Activated gamma-delta T cell (primary cell): ENCODE measurements around the gene RALGPS1.

Experiments used
- DNase-seq: peaks from one replicate; lab custom pipeline; 2025; lab: John Stamatoyannopoulos, UW

The RALGPS1 gene

GRCh38 chr9:126906091-126906490 lies 8.5 kb upstream of the RALGPS1 start:
- DNase-seq, result no peak

DNA sequence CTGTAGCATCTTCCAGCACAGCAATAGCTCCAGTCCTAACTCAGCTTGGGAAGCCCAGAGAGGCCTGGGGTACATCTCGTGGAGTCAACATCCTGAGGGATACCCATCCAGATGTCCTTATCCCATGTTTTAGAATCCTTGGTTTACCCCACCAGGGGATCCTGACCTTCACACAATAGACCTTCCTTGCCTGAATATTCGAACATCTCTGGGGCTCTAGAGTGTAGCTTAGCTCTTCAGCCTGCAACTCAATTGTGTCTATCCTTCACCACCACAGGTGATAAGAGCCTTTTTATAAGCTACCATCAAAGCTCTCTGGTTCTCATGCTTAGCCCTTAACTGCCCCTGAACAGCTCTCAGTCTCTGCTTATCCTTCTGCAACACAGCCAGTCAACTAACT lies 7.5 kb upstream of the RALGPS1 start:
- DNase-seq, result no peak

- DNase-seq, result peak; percentile 58
Measured at GRCh38 chr9:126915281-126915816, 767 bp downstream of the RALGPS1 start.

- DNase-seq, result no peak
Measured at GRCh38 chr9:126915846-126916543, 1.4 kb downstream of the RALGPS1 start.

DNA sequence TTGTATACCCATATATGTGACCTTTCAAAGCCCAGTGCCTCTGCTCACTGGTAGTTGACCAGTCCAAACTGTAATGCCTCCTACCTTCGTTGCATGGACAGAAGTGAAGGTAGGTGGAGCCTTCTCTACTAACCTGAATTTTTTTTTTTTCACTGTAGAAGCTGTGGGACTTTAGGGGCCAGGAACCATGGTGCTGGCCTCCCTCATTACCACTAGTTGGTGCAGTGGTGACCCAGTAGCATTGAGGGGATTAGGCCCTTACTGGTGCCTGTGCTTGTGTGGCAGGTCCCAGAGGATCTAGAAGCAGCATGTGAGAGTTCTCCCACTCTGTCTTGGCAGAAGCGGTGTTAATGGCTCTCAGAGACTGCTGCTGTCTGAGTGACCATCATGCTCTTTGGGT lies 2.3 kb downstream of the RALGPS1 start:
- DNase-seq, result no peak

GRCh38 chr9:126919193-126919592 lies 4.6 kb downstream of the RALGPS1 start:
- DNase-seq, result no peak

GRCh38 chr9:126925876-126926275 lies 11.3 kb downstream of the RALGPS1 start:
- no peak for DNase-seq

DNA sequence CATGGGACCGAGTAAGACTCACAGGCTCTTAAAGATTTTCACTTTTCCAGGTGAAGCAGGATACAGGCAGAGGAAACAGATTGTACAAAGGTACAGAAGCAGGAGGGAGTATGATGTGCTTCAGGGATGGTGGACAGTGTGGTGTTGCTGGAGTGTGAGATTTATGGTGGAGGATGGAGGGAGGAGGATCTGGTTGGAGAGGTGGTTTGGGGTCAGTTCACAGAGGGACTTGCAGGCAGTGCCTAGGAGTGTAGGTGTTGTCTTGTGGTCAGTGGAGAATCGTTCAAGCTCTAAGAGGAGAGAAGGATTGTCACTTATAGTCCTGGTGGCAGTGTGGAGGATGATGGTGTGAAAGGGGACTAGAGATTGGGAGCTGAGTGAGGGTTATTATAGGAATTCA lies 11.8 kb downstream of the RALGPS1 start:
- no peak for DNase-seq

- DNase-seq, result no peak
Measured at GRCh38 chr9:126927419-126927818, 12.8 kb downstream of the RALGPS1 start.

GRCh38 chr9:126932871-126933321 lies 18.3 kb downstream of the RALGPS1 start:
- no peak for DNase-seq

GRCh38 chr9:126933334-126933980 lies 18.9 kb downstream of the RALGPS1 start:
- no peak for DNase-seq

DNA sequence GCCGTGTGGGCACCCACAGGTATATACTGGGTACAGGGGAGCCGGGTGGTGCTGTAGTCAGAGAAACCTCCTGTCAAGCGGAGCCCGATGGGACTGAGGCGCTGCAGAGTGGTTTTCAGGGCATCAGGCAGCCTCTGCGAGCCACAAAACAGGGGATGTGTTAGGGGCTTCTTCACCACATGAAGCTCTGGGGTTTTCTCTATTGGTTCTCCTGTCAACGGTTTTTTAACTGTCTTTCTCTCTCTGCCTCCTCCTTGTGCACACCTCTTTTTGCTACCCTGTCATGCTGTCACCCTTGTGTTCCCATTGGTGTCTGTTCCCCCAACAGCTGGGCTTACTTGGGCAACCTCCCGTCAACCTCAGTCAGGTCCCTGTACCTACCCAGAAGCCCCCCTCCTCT lies 19.9 kb downstream of the RALGPS1 start:
- DNase-seq, result no peak

DNA sequence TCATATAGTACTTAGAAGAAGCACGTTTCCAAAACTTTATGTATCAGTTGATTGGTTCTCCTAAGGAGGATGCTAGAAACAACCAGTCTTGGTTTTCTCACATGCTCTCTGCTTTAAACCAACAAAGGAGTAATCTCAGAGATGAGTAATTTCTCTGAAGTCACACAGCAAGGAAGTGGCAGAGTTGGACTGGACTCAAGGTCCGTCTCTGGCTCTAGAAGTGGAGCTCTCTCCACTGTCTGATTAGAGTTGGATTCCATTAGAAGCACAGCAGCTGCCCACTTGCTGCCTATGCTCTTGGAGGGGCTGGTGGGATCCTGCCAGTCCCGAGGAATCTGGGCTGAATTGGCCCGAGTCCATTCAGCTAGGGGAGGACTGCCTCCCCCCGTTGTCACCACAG lies 21.0 kb downstream of the RALGPS1 start:
- no peak for DNase-seq

DNA sequence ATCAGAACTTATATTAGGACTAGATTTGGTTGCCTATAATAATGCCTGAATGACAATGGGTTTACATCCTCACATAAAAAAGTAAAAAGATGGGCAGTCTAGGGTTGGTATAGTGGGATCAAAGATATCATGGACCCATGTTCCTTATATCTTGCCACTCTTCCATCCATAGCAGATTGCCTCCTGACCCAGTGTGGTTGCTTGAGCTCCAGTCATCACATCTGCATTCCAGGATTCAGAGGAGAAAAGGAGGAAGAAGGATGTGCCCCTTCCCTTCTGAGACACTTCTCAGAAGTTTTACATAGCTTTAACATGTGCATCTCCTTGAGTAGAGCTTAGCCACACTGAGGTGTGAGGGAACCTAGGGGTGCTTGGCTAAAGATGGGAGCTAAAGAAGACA lies 22.9 kb downstream of the RALGPS1 start:
- no peak for DNase-seq

GRCh38 chr9:126938327-126938726 lies 23.7 kb downstream of the RALGPS1 start:
- no peak for DNase-seq

- no peak for DNase-seq
Measured at GRCh38 chr9:126939821-126940221, 25.2 kb downstream of the RALGPS1 start.

GRCh38 chr9:126942399-126942798 lies 27.8 kb downstream of the RALGPS1 start:
- no peak for DNase-seq

DNA sequence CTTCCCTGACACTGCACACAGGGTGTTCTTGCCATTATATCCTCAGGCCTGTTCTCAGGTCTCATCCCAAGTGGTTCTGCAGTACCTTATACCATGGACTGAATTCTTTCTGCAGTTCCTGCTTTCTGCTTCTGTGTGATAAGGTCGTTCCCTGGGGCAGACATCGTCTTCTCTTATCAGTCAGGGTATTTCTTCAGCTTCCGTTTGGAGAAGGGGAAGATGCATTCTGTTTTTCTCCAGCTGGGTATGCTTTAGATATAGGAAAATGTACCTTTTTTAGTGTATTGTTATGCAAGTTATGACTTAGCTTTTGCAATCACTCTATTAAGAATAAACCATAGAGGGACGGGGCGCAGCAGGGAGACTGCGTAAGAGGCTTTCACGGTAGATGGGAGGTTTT lies 31.1 kb downstream of the RALGPS1 start:
- no peak for DNase-seq

DNA sequence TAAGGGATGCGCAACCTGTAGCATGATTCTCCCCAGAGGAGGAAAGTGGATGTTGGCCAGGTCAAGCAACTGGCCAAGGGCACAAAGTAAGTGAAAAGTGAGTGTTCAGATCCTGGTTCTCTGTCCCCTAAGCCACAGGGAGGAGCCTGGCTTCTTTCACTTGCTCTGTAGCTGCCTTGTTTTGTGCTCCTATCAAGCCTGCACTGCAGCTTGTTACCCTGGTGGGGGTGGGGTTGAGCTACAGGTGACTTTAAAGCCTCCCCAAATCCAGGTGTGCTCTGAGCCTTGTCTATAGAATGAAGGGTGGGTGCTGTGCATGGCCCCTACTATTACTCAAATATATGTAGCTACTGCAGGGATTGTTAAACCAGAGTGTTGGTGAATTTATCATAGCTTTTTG lies 32.9 kb downstream of the RALGPS1 start:
- no peak for DNase-seq

DNA sequence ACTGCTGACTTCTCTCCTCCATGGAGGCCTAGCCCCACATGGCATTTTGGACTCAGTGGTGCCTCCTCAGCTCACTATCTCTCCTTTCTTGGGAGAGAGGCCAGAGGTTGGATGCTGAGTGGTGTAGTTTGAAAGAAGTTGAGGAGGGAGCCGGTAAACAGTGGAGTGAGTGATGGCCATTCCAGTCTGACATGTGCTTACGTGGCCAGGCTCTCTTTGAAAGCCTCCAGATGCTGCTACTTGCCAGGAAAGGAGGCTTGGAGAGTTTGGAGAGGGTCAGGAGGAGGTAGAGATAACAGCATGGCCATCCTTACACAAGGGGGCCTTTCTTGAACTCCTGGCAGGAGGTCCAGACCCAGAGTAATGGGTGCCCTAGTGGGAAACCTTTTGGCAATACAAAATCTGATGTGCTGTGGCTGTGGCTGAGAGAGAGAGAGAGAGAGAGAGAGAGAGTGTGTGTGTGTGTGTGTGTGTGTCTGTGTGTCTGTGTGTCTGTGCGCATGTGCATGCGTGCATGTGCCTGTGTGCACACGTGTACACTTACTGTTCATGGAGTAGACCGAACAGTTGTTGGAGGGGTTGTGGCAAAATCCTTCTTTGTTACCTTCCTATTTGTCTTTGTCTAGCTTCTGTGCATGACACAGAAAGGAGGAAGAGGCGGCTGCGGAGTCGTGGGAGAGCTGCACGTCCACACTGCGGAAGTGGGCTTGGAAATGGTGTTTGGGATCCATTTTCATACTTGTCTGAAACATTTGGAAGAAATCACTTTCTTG lies 37.8 kb downstream of the RALGPS1 start:
- DNase-seq, result no peak

DNA sequence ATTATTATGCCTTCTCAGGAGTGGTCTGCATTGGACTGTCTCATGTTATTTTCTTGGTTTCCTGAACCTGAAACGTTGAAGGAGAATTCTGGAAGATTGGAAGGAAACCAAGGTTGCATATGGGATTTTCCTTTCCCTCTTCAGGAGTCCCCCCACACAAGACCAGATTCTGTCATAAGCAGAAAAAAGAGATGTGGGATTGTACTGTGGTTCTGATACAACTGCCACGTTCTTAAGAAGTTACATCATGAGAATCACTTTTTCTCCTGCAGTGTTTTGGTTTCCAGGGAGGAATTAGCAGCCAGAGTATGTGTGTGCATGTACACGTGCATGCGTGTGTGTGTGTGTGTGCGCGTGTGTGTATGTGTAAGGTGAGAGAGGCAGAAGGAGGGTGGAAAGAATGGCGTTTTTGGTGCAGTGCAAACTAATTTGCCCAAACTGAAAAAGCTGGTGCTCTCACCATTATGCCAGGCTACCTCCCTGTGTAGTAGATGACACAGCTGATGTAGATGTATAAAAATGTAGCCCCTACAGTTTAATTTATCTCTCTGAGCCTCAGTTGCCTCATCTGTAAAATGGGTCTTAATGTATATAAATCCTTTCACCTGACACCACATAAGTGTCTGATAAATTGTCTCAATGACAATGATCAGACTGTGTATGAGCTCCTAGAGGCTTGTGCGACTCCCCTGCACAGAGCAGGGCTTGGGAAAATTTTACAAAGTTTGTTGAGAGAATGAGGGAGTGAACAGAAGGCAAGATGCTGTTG lies 38.6 kb downstream of the RALGPS1 start:
- DNase-seq, result no peak

DNA sequence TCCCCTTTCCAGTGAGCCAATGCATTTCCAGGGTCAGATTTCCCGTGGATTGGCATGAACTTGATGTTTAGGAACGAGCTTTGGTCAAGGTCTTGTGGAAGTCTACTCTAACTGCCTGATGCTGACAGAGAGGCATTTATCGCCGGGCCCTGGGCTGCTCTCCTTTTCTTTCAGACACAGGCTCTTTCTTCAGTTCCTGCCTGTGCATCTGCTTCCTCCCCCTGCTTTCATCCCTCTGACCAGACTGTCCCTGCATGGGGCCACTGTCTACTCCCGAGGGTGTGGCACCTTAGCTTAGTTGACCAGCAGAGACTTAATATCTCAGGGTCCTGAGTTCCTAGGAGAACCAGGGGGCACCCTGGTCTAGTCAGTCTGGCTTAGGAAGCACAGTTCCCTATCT lies 41.2 kb downstream of the RALGPS1 start:
- no peak for DNase-seq
